Measurements from ENCODE around the gene PDGFA. TPM values are rescaled to one million over a fixed set of nuclear protein-coding genes. Genes with fewer than 3 reads are reported as not detected.

PDGFA gene
- total and polyA plus RNA-seq, 2 experiments from 2014 or later, result 35.6 to 43.1 TPM

- TF ChIP-seq REST (IDR thresholded peaks at IDR 0.05; ENCODE audit: unreplicated experiment) (no peak), ZNF331 (CRISPR knock-in tag; IDR thresholded peaks at IDR 0.05; ENCODE audit: low read depth) (no peak), POLR2AphosphoS5 (IDR thresholded peaks at IDR 0.05; ENCODE audit: low read depth) (no peak), ZNF462 (CRISPR knock-in tag; IDR thresholded peaks at IDR 0.05) (no peak)
- H3K4me1 Mint-ChIP-seq, result peaks cover 4% of the 10 kb centered on the region
- no peak overlapping the region for H3K4me2 ChIP-seq
- no peaks in the 10 kb centered on the region for H3K9me2 ChIP-seq (ENCODE audit: insufficient read depth)
- ATAC-seq (no peak), DNase-seq (ENCODE audit: low spot score) (no peak)
- H3K4me1 ChIP-seq (ENCODE audit: insufficient read depth), result peaks cover 3% of the 10 kb centered on the region; the same call in 1 of the 2 replicates
- no peak overlapping the region for H2AFZ ChIP-seq
- H3K27me3 Mint-ChIP-seq (ENCODE audit: insufficient read depth, low read depth, poor library complexity), result peaks cover 20% of the 10 kb centered on the region
- H3K4me3 ChIP-seq, result no peak overlapping the region
- H3K27ac ChIP-seq (ENCODE audit: low read depth), result no peak overlapping the region
- H3K27me3 ChIP-seq (ENCODE audit: insufficient read depth), result no peaks in the 10 kb centered on the region
- H3K4me3 Mint-ChIP-seq, result no peak overlapping the region
- no peaks in the 10 kb centered on the region for H3F3A ChIP-seq (replicated peaks; ENCODE audit: low read depth)
- no peaks in the 10 kb centered on the region for H3K36me3 ChIP-seq (ENCODE audit: insufficient read depth)
- no peaks in the 10 kb centered on the region; the same call in 2 of the 3 replicates for H3K36me3 Mint-ChIP-seq (ENCODE audit: low read depth)
- H3K79me2 ChIP-seq (replicated peaks; ENCODE audit: insufficient read depth), result no peaks in the 10 kb centered on the region
- peak overlapping the region; percentile 16; the same call in 1 of the 2 replicates for H3K27ac Mint-ChIP-seq
- H4K20me1 ChIP-seq (replicated peaks; ENCODE audit: insufficient read depth), result no peaks in the 10 kb centered on the region
- H3K9me3 Mint-ChIP-seq, result peaks cover 4% of the 10 kb centered on the region; the same call in 2 of the 3 replicates
Observed at GRCh38 chr7:540579-540978, 20.9 kb upstream of the PDGFA start.

Data from GM23338 (cell line).